Loucy (cell line): ENCODE data around the gene ZC3H18.

Experiments used
- H2AFZ ChIP-seq: fragments of 200-600 bp; sonication (generic); 2 replicates; pipeline ENCODE4 v1.6.0; 2016; ENCODE audit warnings: antibody characterized with exemption, mild to moderate bottlenecking, low read length, moderate library complexity
- H3F3A ChIP-seq: fragments of 200-600 bp; 2 replicates; pipeline ENCODE4 v1.6.0; 2016; ENCODE audit warnings: antibody characterized with exemption, low read depth, mild to moderate bottlenecking
- H3K27me3 ChIP-seq: fragments of 200-600 bp; sonication (generic); 2 replicates; pipeline ENCODE4 v1.6.1; 2014; ENCODE audit warnings: low read length, mild to moderate bottlenecking; ENCODE audit not compliant: insufficient read depth, poor library complexity, severe bottlenecking
- H3K36me3 ChIP-seq: fragments of 200-600 bp; sonication (generic); 2 replicates; pipeline ENCODE4 v1.6.1; 2016; ENCODE audit warnings: low read length; ENCODE audit not compliant: insufficient read depth
- H3K4me1 ChIP-seq: fragments of 200-600 bp; sonication (generic); 2 replicates; pipeline ENCODE4 v1.5.1; 2014; ENCODE audit warnings: low read length, mild to moderate bottlenecking; ENCODE audit not compliant: insufficient read depth, poor library complexity, severe bottlenecking
- H3K4me2 ChIP-seq: fragments of 200-600 bp; sonication (generic); 2 replicates; pipeline ENCODE4 v1.6.0; 2014; ENCODE audit warnings: antibody characterized with exemption, low read length, low read depth, mild to moderate bottlenecking; ENCODE audit not compliant: poor library complexity, severe bottlenecking
- H3K4me3 ChIP-seq: fragments of 200-600 bp; sonication (generic); 2 replicates; pipeline ENCODE4 v1.5.1; 2014; ENCODE audit warnings: low read length, mild to moderate bottlenecking, mixed read lengths; ENCODE audit not compliant: poor library complexity, severe bottlenecking
- H3K79me2 ChIP-seq: fragments of 200-600 bp; sonication (generic); 2 replicates; pipeline ENCODE4 v1.6.1; 2014; ENCODE audit warnings: low read length; ENCODE audit not compliant: insufficient read depth
- H3K9ac ChIP-seq: fragments of 200-600 bp; sonication (generic); 2 replicates; pipeline ENCODE4 v1.6.0; 2014; ENCODE audit warnings: mild to moderate bottlenecking, low read depth, low read length, moderate library complexity; ENCODE audit not compliant: poor library complexity, severe bottlenecking
- H3K9me2 ChIP-seq: fragments of 200-600 bp; sonication (generic); replicated peaks from 2 replicates; pipeline ENCODE4 v1.6.1; 2016; ENCODE audit warnings: low read depth, low read length, mixed read lengths
- H3K9me3 ChIP-seq: fragments of 200-600 bp; sonication (generic); 2 replicates; pipeline ENCODE4 v1.6.1; 2014; ENCODE audit warnings: mild to moderate bottlenecking, antibody characterized with exemption, low read length, low read depth; ENCODE audit not compliant: insufficient read depth
- H4K20me1 ChIP-seq: fragments of 200-600 bp; sonication (generic); 2 replicates; pipeline ENCODE4 v1.6.0; 2014; ENCODE audit warnings: antibody characterized with exemption, low read length, mild to moderate bottlenecking; ENCODE audit not compliant: insufficient read depth, poor library complexity, severe bottlenecking
- EZH2phosphoT487 ChIP-seq: fragments of 200-600 bp; IDR thresholded peaks from 2 replicates; pipeline ENCODE4 v1.6.1; 2018; ENCODE audit warnings: antibody characterized with exemption, mild to moderate bottlenecking, moderate library complexity, borderline replicate concordance
- TF ChIP-seq, protein P1 (sequence below): fragments of 200-600 bp; sonication (generic); conservative IDR thresholded peaks from 2 replicates; pipeline ENCODE4 v1.5.1; 2014; ENCODE audit warnings: mild to moderate bottlenecking, antibody characterized with exemption, low read length

Gene ZC3H18

DNA sequence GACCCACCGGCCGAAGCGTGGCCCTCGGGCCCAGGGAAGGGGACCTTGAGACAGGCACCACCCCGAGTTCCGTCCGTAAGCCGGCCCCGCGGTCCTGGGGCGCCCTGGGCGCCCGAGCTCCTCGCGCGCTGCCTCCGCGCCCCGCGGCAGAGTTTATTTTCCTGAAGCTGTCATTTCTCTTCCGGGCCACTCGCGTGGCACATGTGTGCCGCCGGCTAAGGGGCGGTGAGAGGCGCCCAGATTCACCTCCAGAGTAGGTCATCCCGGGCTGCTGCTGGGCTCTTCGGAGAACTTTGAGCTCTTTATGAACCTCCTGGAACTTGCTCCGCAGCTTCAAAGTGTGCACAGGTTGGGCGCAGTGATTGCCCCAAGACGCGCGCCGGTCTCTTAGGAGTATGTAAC lies 489 bp downstream of the ZC3H18 start:
- no peaks in the 10 kb centered on the region for H3K9me2 ChIP-seq
- TF ChIP-seq EZH2phosphoT487: no peak
- TF ChIP-seq, protein P1, sequence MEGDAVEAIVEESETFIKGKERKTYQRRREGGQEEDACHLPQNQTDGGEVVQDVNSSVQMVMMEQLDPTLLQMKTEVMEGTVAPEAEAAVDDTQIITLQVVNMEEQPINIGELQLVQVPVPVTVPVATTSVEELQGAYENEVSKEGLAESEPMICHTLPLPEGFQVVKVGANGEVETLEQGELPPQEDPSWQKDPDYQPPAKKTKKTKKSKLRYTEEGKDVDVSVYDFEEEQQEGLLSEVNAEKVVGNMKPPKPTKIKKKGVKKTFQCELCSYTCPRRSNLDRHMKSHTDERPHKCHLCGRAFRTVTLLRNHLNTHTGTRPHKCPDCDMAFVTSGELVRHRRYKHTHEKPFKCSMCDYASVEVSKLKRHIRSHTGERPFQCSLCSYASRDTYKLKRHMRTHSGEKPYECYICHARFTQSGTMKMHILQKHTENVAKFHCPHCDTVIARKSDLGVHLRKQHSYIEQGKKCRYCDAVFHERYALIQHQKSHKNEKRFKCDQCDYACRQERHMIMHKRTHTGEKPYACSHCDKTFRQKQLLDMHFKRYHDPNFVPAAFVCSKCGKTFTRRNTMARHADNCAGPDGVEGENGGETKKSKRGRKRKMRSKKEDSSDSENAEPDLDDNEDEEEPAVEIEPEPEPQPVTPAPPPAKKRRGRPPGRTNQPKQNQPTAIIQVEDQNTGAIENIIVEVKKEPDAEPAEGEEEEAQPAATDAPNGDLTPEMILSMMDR: no peak
- no peaks in the 10 kb centered on the region for H3K36me3 ChIP-seq
- H3K27me3 ChIP-seq: no peaks in the 10 kb centered on the region
- H3K9me3 ChIP-seq: no peaks in the 10 kb centered on the region
- H3K79me2 ChIP-seq: peaks cover 48% of the 10 kb centered on the region
- H2AFZ ChIP-seq: no peak overlapping the region
- H3K4me1 ChIP-seq: peaks cover 2% of the 10 kb centered on the region
- H3K4me2 ChIP-seq: peak overlapping the region; percentile 92
- peak overlapping the region; percentile 67 for H3K9ac ChIP-seq
- no peaks in the 10 kb centered on the region for H3F3A ChIP-seq
- peaks cover 8% of the 10 kb centered on the region for H4K20me1 ChIP-seq
- peak overlapping the region; percentile 87 for H3K4me3 ChIP-seq

DNA sequence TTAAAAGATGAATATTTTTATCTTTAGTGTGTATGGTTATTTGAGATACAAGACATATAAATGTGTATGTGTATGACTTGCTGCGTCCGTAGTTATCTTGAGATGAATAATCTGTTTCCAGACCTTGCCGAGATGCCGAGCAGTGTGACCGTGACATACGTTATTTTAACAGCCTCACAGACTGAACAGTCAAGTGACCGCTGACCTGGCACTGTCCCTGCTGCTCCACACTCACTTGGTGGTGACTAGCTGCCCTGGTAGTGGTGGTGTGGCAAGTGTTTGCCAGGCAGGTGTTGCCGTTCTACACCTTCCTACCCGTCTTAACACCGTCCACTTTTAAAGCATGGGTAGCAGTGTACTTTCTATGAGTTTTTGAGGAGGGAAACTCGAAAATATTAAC lies 5.0 kb downstream of the ZC3H18 start:
- H3K4me3 ChIP-seq: no peak overlapping the region
- H4K20me1 ChIP-seq: peaks cover 11% of the 10 kb centered on the region
- no peaks in the 10 kb centered on the region for H3K27me3 ChIP-seq
- peaks cover 2% of the 10 kb centered on the region for H3K4me1 ChIP-seq
- no peak for TF ChIP-seq EZH2phosphoT487
- TF ChIP-seq, protein P1: no peak
- peaks cover 7% of the 10 kb centered on the region; the same call in 1 of the 2 replicates for H3K36me3 ChIP-seq
- no peaks in the 10 kb centered on the region for H3K9me3 ChIP-seq
- no peak overlapping the region for H3K4me2 ChIP-seq
- H2AFZ ChIP-seq: no peak overlapping the region
- no peaks in the 10 kb centered on the region for H3K9me2 ChIP-seq
- no peak overlapping the region for H3K9ac ChIP-seq
- peaks cover 69% of the 10 kb centered on the region for H3K79me2 ChIP-seq
- H3F3A ChIP-seq: no peaks in the 10 kb centered on the region

DNA sequence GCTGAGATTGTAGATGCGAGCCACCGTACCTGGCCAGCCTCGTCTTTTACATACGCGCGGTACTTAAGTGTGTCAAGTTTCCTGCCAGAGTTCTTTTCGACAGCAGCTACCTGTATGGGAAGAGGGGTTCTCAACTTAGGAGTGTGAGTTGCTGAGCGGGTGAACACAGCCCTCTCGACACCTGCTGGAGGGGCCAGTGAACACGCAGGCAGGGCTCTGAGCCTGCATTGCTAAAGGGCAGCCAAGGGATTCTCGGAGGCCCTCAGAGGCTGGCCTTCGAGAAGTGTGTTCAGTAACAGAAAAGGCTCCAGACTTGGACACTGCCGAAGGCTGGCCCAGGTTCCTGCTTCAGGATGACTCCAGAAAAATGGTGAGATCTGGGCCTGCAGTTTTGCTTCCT lies 6.1 kb downstream of the ZC3H18 start:
- no peaks in the 10 kb centered on the region for H3K27me3 ChIP-seq
- H3K79me2 ChIP-seq: peaks cover 69% of the 10 kb centered on the region
- no peaks in the 10 kb centered on the region for H3K9me3 ChIP-seq
- H3K36me3 ChIP-seq: peaks cover 7% of the 10 kb centered on the region; the same call in 1 of the 2 replicates
- peaks cover 2% of the 10 kb centered on the region for H3K4me1 ChIP-seq
- no peak overlapping the region for H2AFZ ChIP-seq
- no peak overlapping the region for H3K9ac ChIP-seq
- no peaks in the 10 kb centered on the region for H3F3A ChIP-seq
- no peak overlapping the region for H3K4me2 ChIP-seq
- H3K9me2 ChIP-seq: no peaks in the 10 kb centered on the region
- peaks cover 7% of the 10 kb centered on the region for H4K20me1 ChIP-seq
- no peak overlapping the region for H3K4me3 ChIP-seq
- TF ChIP-seq, protein P1: no peak
- no peak for TF ChIP-seq EZH2phosphoT487
